HEK293 (cell line): ENCODE results near the gene MMP14.
"Not testable (repeated sequence)": the region's sequence is repeated elsewhere in the genome, so short reads cannot be mapped to it uniquely, and the experiment has no call there.

Experiments used
- CTCF ChIA-PET: fragments of 350-600 bp; formaldehyde crosslinking; extraction: SDS; loops from one replicate; lab custom pipeline; 2021; ENCODE audit warnings: antibody characterized with exemption; lab: Yijun Ruan, JAX
- POLR2A ChIA-PET: fragments of 300-600 bp; formaldehyde crosslinking; extraction: SDS; loops from one replicate; lab custom pipeline; 2020; ENCODE audit warnings: antibody characterized with exemption, inconsistent platforms; lab: Yijun Ruan, JAX
- H3K27ac ChIP-seq: fragments of 200-500 bp; sonication (Bioruptor generic); 2 replicates; pipeline ENCODE4 v1.5.1; 2014; ENCODE audit warnings: low read depth, low read length, control low read depth, inconsistent platforms; ENCODE audit errors: extremely low read depth
- H3K36me3 ChIP-seq, 2 experiments: fragments of 200-500 bp in 1 of 2; sonication (Bioruptor generic) in 1 of 2; 1 replicate in 1 of 2; 2 replicates in 1 of 2; pipeline ENCODE4 v1.5.1; 2014 to 2017; ENCODE audit warnings: inconsistent platforms in 2 of 2, low read length in 2 of 2; ENCODE audit not compliant: control insufficient read depth in 2 of 2, insufficient read depth in 1 of 2
- H3K4me1 ChIP-seq: fragments of 200-500 bp; sonication (Bioruptor generic); 2 replicates; pipeline ENCODE4 v1.5.1; 2014; ENCODE audit warnings: mild to moderate bottlenecking, low read length, inconsistent platforms; ENCODE audit not compliant: control insufficient read depth, insufficient read depth
- H3K4me3 ChIP-seq: 2 replicates; pipeline ENCODE4 v1.5.1; 2011; ENCODE audit warnings: low read depth, mild to moderate bottlenecking, control low read depth, low read length, moderate library complexity
- H3K9me3 ChIP-seq: fragments of 200-500 bp; sonication (Bioruptor generic); 2 replicates; pipeline ENCODE4 v1.5.1; 2014; ENCODE audit warnings: low read depth, low read length, inconsistent platforms; ENCODE audit not compliant: control insufficient read depth, insufficient read depth
- ATF2 ChIP-seq: fragments of 450-650 bp; formaldehyde crosslinking; IDR thresholded peaks from 2 replicates; pipeline ENCODE4 v1.5.1; 2016; ENCODE audit warnings: missing biosample characterization, missing genetic modification characterization, low read depth
- GLIS1 ChIP-seq: fragments of 450-650 bp; formaldehyde crosslinking; IDR thresholded peaks from 2 replicates; pipeline ENCODE4 v1.5.1; 2016; ENCODE audit warnings: missing biosample characterization, missing genetic modification characterization
- HIC1 ChIP-seq: fragments of 450-650 bp; formaldehyde crosslinking; IDR thresholded peaks from 2 replicates; pipeline ENCODE4 v1.5.1; 2016; ENCODE audit warnings: missing biosample characterization, missing genetic modification characterization
- KLF8 ChIP-seq: fragments of 450-650 bp; formaldehyde crosslinking; IDR thresholded peaks from 2 replicates; pipeline ENCODE4 v1.5.1; 2016; ENCODE audit warnings: missing biosample characterization, missing genetic modification characterization
- ZBTB17 ChIP-seq: fragments of 450-650 bp; formaldehyde crosslinking; IDR thresholded peaks from 2 replicates; pipeline ENCODE4 v1.5.1; 2016; ENCODE audit warnings: missing biosample characterization, missing genetic modification characterization
- ZBTB21 ChIP-seq: fragments of 450-650 bp; formaldehyde crosslinking; IDR thresholded peaks from 2 replicates; pipeline ENCODE4 v1.5.1; 2017; ENCODE audit warnings: missing biosample characterization, missing genetic modification characterization
- ZFHX2 ChIP-seq: fragments of 450-650 bp; formaldehyde crosslinking; conservative IDR thresholded peaks from 2 replicates; pipeline ENCODE4 v1.5.1; 2016; ENCODE audit warnings: missing biosample characterization, missing genetic modification characterization
- ZNF10 ChIP-seq: fragments of 450-650 bp; formaldehyde crosslinking; IDR thresholded peaks from 2 replicates; pipeline ENCODE4 v1.5.1; 2017; ENCODE audit warnings: missing biosample characterization, missing genetic modification characterization
- ZNF366 ChIP-seq: fragments of 450-650 bp; formaldehyde crosslinking; conservative IDR thresholded peaks from 2 replicates; pipeline ENCODE4 v1.5.1; 2016; ENCODE audit warnings: missing biosample characterization, missing genetic modification characterization
- ZNF473 ChIP-seq: fragments of 450-650 bp; formaldehyde crosslinking; IDR thresholded peaks from 2 replicates; pipeline ENCODE4 v1.5.1; 2017; ENCODE audit warnings: missing biosample characterization, missing genetic modification characterization
- ZNF521 ChIP-seq: fragments of 450-650 bp; formaldehyde crosslinking; IDR thresholded peaks from 2 replicates; pipeline ENCODE4 v1.5.1; 2017; ENCODE audit warnings: missing biosample characterization, mild to moderate bottlenecking, missing genetic modification characterization
- ZNF629 ChIP-seq: fragments of 450-650 bp; formaldehyde crosslinking; IDR thresholded peaks from 2 replicates; pipeline ENCODE4 v1.5.1; 2017; ENCODE audit warnings: missing biosample characterization, missing genetic modification characterization
- ZNF747 ChIP-seq: fragments of 450-650 bp; formaldehyde crosslinking; IDR thresholded peaks from 2 replicates; pipeline ENCODE4 v1.5.1; 2016; ENCODE audit warnings: missing biosample characterization, missing genetic modification characterization
- ZNF837 ChIP-seq: fragments of 450-650 bp; formaldehyde crosslinking; IDR thresholded peaks from 2 replicates; pipeline ENCODE4 v1.5.1; 2016; ENCODE audit warnings: missing biosample characterization, missing genetic modification characterization
- ZNF843 ChIP-seq: fragments of 450-650 bp; formaldehyde crosslinking; IDR thresholded peaks from 2 replicates; pipeline ENCODE4 v1.5.1; 2016; ENCODE audit warnings: missing biosample characterization, missing genetic modification characterization
- TF ChIP-seq, protein P1 (sequence below): fragments of 450-650 bp; formaldehyde crosslinking; IDR thresholded peaks from 2 replicates; pipeline ENCODE4 v1.5.1; 2016; ENCODE audit warnings: missing biosample characterization, missing genetic modification characterization

Gene MMP14

GRCh38 chr14:22822571-22823098 lies 13.8 kb upstream of the MMP14 start (continued):
- TF ChIP-seq, protein P1, sequence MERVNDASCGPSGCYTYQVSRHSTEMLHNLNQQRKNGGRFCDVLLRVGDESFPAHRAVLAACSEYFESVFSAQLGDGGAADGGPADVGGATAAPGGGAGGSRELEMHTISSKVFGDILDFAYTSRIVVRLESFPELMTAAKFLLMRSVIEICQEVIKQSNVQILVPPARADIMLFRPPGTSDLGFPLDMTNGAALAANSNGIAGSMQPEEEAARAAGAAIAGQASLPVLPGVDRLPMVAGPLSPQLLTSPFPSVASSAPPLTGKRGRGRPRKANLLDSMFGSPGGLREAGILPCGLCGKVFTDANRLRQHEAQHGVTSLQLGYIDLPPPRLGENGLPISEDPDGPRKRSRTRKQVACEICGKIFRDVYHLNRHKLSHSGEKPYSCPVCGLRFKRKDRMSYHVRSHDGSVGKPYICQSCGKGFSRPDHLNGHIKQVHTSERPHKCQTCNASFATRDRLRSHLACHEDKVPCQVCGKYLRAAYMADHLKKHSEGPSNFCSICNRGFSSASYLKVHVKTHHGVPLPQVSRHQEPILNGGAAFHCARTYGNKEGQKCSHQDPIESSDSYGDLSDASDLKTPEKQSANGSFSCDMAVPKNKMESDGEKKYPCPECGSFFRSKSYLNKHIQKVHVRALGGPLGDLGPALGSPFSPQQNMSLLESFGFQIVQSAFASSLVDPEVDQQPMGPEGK (tag by site-specific recombination) = peak; percentile 72; the same call in 1 of the 2 replicates

DNA sequence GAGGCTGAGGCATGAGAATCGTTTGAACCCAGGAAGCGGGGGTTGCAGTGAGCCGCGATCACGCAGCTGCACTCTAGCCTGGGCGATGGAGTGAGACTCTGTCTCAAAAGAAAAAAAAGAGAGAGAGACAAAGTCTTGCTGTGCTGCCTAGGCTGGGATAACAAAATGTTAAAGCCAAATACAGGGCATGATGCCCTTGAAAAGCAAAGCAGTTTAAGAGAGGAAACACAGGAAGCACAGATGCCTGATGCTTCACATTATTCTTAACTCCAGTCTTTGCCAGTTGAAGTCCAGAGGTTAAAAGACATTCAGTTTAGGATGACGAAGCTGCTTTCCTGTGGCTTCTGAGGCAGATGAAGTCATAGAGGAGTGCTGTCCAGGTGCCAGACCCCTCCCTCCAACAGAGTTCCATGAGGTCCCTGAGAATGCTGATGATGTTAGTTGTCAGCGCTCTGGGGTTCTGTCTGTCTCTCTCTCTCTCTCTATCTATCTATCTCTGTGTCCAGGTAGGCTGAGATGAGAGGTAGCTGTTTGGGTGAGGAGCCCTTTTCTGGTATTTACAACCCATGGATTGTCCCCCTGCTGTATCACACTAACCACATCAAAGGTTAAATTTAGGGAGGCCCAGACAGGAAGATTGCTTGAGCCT lies 11.6 kb upstream of the MMP14 start:
- CTCF ChIA-PET = interaction anchor here (0.8 to 4.7 kb wide), 6 partner anchors 27 to 254 kb away, joined by 3 to 115 read pairs (median 7); partner anchors contain the start of gene OXA1L
- Histone ChIP-seq H3K27ac (no peak overlapping the region), H3K4me1 (peaks cover 2% of the 10 kb centered on the region; the same call in 1 of the 2 replicates), H3K9me3 (no peaks in the 10 kb centered on the region), H3K36me3 (no peaks in the 10 kb centered on the region)
- TF ChIP-seq ZNF843 (tag by site-specific recombination) (no peak), ZNF521 (tag by site-specific recombination) (no peak), ZNF629 (tag by site-specific recombination) (peak; percentile 94), GLIS1 (peak; percentile 48), ZFHX2 (tag by site-specific recombination) (no peak), HIC1 (tag by site-specific recombination) (no peak), ZNF473 (tag by site-specific recombination) (no peak), KLF8 (no peak), ZNF747 (no peak), ZNF837 (tag by site-specific recombination) (no peak), ZNF366 (peak; percentile 68), ZBTB21 (tag by site-specific recombination) (peak; percentile 87), ZBTB17 (no peak), ATF2 (peak; percentile 22), ZNF10 (tag by site-specific recombination) (peak; percentile 70)
- TF ChIP-seq, protein P1 (tag by site-specific recombination) = peak; percentile 32; the same call in 1 of the 2 replicates
- TF ChIP-seq, all 188 proteins: peak for 7
- POLR2A ChIA-PET = interaction anchor here (0.6 to 1.4 kb wide), 4 partner anchors 12 to 58 kb away, joined by 3 to 6 read pairs (median 3); no protein-coding TSS in a partner anchor
- no peak overlapping the region for H3K4me3 ChIP-seq

DNA sequence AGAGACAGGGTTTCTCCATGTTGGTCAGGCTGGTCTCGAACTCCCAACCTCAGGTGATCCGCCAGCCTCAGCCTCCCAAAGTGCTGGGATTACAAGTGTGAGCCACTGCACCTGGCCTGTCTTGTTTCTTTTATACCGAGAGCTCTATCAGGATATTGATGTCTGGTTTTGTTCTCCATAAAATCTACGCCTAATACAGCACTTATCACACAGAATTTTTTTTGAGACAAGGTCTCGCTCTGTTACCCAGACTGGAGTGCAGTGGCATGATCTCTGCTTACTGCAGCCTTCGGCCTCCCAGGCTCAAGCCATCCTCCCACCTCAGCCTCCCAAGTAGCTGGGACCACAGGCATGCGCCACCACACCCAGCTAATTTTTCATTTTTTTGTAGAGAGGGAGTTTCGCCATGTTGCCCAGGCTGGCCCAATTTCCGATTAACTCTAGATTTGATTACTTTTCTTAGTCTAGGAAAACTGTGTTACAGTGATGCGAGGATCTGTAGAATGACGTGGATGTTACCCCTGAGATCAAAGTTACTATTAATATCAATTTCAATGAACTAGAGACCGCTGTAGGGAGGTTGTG lies 7.2 kb upstream of the MMP14 start:
- CTCF ChIA-PET = interaction anchor here (0.9 to 2.7 kb wide), 4 partner anchors 9 to 25 kb away, joined by 3 to 9 read pairs (median 4); no protein-coding TSS in a partner anchor
- H3K4me3 ChIP-seq, H3K9me3 ChIP-seq, H3K4me1 ChIP-seq, H3K27ac ChIP-seq: not testable (repeated sequence)
- POLR2A ChIA-PET = interaction anchor here (0.7 kb wide), 1 partner anchor 155 kb away, joined by 3 read pairs; no protein-coding TSS in a partner anchor
- peaks cover 23 to 26% of the 10 kb centered on the region in 2 experiments; a peak in 2 of 3 replicates for H3K36me3 ChIP-seq
